Stimulated activated CD4-positive, alpha-beta T cell treated with anti-CD3 and anti-CD28 coated beads, Interleukin-12 subunit alpha, Interleukin-12 subunit beta, amount 100 ng/mL, for 4 hours (primary cell): Measurements from ENCODE around the gene OLFM4.

Experiments used
- DNase-seq: peaks from one replicate; pipeline ENCODE4 v3.0.0-alpha.2; 2020

The OLFM4 gene

DNA sequence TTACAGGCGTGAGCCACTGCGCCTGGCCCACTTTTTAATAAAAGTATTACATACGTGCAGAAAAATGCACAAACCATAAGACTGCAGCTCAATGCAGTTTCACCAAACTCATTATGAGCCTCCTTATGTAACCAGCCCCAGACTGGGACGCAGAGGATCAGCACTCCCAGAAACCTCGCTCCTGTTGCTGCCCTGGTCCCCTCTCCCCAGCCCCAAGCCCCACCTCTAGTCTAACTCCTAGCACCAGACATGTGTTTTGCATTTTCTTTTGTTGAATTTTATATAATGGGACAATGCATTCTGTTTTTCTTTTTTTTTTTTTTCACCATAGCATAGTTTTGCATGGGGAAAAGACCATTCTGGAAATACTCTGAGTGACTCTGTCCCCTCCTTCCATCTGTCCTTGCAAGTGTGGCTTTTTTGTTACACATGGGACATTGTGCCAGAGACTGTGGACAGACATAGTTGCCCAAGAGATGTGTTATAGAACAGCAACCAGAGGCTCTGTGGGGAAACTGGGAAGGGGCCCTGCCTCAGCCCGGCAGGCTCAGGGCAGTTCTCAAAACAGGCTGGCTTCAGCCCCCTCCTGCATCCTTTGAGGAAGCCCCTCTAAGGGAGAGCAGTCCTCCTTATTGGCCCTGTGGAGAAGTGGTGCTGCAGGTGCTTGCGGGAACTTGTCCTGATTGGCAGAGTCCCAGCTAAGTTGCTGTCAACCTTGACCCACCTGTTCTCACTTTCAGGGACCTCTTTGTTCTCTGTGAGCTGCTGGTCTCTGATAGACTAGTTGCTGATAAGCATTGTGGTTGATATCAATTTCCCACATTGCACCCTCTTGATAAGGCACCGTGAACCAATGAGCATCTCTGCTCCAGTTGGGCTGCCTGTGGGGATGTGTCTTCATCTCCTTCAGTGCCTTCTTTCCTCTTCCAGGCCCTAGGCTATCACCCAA, 13.8 kb upstream of the OLFM4 start:
- no peak for DNase-seq

DNA sequence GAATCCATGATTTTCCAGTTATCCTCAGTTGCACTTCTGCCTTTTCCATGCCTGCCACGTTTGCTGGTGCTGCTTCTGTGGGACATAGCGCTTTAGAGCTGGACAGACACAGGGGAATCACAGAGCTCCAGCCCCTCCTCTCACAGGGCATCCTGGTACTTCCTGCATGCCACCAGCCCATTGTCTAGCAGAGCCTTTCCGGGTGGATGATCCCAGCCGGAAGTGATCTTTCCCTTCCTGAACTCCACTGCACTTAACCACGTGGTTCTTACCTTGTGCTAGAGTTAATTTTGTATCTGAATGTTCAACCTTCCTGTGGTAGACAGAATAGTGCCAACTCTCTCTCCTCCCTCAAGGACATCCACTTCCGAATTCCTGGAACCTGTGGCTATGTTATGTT, 12.6 kb upstream of the OLFM4 start:
- no peak for DNase-seq

DNA sequence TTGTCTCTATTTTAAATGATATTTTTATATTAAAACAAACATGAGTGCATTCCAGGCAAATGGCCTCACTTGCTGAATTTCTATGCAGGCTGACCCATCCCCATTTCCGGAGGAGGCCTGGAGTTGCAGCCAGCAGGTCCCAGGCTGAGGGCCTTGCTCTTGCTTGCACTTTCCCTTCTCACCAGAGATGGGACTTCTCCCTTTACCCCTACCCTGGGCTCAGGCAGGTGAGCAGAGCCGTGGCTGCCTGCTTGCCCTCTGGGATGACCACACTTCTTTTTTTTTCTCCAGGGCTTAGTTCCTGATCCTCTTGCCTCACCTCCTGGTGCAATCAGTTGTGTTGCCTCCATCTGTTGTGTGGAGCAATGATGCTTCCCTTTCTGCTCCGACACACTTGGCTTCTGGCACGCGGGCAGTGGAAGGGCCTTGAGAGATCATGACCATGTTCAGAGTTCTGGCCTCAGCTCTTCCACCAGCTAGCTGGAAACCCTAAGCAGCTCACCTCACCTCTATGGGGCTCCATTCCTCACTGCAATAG, 11.1 kb upstream of the OLFM4 start:
- no peak for DNase-seq

GRCh38 chr13:53018690-53019647, 9.6 kb upstream of the OLFM4 start:
- no peak for DNase-seq

DNA sequence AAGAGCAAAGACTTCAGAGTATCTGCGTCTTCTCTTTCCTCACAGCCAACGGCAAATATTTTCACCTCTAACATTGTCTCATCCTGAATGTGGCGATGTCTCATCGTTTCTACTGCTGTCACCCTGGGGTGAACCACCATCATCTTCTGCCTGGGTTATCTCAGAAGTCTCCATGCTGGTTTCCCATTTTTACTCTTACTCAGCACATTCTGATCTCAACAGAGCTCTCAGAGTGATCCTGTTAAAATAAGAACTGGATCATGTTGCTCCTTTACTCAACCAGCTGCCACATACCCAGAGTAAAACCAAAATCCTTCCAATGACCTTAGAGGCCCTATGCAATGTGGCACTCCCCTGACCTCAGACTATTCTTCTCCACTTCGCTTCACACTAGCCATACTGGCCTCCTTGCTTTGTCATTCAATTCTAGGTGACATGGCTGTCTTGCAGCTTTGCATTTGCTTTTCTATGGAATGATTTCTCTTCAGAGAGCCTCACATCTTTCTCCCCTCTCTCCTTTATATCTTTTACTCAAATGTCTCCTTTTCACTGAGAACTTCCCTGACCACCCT, 7.8 kb upstream of the OLFM4 start:
- no peak for DNase-seq

DNA sequence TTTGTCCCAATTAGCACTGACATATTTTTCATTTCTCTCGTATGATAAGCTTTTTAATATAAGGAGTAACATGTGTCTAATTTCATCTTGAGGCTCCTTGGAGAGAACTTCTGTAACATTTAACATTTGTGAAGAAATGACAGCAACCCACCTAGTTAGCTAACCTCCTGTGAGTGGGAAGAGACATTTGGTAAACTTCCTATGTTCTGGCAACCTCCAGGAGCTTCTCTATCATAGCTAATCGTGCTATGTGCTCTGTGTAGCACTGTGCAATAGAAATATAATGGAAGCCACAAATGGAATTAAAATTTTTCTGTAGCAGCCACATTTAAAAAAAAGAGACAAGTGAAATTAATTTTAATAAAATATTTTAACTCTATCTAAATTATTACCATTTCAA, 5.4 kb upstream of the OLFM4 start:
- no peak for DNase-seq

GRCh38 chr13:53028063-53028462, 550 bp upstream of the OLFM4 start:
- DNase-seq: no peak

DNA sequence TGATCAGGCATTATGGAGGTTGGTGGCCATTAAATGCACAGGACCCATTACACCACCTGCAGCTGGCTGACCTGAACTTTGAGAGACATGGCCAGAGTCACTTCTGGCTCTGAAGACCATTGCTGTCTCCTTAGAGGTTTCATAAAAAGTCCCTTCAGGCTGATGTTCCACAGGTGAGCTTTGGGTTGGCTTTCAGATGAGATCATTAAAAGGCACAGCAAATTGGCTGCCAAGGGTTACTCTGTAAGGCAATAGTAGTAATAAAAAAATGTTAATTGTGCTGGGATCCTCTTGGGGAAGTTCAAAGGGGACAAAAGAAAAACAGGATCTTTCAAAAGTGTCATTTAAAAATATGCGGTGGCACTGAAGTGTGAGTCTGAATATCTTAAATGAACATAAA, 4.2 kb downstream of the OLFM4 start:
- no peak for DNase-seq

DNA sequence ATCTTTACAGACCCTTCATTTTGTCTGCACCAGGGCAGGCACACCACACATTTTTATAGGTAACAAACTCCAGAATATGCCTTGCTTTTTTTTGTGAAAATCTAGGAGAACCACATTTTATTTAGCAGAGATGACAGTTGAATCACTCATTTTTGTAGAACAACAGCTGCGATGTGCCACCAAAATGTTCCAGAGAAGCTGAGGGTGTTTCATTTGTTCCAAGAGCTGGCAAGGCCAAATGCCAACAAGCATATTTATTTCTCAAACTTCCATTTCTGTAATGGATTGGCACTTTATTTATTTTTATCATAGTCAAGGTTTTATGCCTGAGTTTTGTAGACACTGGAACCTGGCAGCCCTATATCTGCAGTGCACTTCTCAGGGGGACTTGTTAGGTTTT, 10.4 kb downstream of the OLFM4 start:
- DNase-seq: no peak

GRCh38 chr13:53041968-53042516, 13.4 kb downstream of the OLFM4 start:
- no peak for DNase-seq

- no peak for DNase-seq
Observed at GRCh38 chr13:53042877-53043276, 14.3 kb downstream of the OLFM4 start.

DNA sequence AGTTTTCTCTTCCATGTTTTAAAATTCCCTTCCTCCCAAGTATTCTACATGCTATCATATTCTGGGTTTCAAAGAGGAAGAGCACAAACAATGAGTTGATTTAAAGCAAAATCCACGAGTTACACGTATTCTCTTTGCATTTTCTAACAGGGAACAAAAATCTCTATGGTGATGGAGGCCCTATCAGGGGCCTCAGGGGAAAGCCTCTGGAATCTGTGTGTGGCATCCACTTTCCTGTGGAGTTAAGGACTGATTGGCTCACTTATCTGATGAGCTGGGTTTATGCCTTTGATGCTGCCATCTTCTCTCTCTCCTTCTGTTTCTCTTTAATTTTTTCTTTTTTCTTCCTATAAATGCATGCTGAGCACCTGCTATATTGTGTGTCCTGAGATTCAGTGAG, 14.8 kb downstream of the OLFM4 start:
- no peak for DNase-seq

DNA sequence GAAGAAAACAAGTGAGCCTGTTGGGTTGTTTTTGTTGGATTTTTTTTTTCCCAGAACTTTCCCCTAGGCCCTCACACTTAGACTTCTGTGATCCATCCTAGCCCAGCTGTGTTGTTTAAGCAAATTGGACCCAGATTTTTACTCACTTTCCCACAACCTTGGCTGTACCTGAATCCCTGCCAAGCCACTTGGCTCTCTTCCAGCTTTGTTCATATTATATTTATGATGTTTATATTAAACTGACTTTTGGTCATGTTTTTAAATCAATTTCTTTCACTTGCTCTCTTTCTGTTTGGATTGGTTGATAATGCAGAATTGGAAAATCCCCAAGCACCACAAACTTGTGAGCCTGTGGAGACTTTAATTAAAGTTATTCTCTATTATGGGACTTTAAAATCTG, 16.6 kb downstream of the OLFM4 start:
- no peak for DNase-seq

DNA sequence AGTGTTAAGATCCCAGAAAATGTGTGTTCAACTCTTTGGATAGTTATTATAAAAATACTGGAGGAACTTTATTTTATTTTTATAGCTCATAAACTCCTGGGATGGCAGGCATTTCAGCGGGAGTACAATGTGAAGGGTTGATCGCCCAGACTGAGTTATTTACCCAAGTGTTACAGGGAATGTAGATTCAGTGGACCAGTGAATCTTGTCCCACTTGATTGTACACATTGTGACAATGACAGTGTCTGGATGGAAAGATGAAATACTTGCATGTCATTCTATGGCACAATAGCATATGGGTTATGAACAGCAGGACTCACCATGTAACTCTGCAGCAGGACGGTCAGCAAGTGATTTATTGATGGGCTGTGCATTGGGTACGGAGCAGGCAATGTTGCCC, 20.3 kb downstream of the OLFM4 start:
- DNase-seq: no peak

DNA sequence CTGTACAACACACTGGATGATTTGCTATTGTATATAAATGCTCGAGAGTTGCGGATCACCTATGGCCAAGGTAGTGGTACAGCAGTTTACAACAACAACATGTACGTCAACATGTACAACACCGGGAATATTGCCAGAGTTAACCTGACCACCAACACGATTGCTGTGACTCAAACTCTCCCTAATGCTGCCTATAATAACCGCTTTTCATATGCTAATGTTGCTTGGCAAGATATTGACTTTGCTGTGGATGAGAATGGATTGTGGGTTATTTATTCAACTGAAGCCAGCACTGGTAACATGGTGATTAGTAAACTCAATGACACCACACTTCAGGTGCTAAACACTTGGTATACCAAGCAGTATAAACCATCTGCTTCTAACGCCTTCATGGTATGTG, 21.5 kb downstream of the OLFM4 start:
- DNase-seq: no peak

GRCh38 chr13:53052675-53053074, 24.1 kb downstream of the OLFM4 start:
- DNase-seq: no peak

DNA sequence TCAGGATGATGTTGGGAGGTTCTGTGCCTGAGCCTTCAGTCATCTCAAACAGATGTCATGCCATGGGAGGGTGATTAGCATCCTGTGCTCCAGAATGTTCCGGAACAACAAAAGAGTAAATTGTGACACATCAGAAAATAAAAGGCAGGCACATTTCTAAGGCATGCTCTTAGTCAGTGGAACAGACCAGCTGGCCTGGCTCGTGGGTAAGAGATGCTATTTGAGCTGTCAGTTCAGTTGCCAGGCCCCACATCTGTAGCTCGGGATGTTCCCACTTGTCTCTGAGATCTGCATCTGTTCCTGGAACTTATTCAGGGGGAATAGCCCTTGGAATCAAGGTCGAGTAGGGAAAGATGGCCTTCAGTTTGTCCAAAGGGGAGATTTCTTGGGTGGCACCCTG, 26.0 kb downstream of the OLFM4 start:
- DNase-seq: no peak

DNA sequence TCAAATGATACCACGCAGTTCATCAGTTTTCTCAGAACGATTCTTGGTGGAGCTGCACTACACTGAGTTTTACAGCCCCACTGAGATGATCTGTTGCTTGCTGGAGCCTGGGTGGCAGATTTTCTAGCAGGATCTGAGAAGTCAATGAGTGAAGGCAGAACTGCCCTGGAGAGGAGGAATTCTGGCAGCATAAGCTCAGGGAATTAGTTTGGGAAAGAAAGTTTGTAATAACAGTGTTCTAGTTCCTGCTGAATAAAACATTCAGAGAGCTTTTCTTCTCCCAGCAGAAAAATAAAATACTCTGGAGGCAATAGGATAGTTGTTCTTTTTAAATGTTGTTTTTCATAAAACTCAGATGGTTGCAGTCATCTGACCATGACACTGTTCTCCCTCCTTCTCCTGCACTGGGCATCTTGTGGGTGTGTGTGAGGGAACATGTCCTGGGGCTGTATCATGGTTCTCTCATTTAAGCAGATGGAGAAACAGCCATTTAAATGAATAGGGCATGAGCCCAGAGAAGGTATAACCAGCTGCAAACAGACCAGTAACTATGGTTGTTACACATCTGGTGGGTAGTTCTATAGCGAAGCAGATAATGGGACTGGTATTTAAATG, 29.6 kb downstream of the OLFM4 start:
- DNase-seq: no peak

DNA sequence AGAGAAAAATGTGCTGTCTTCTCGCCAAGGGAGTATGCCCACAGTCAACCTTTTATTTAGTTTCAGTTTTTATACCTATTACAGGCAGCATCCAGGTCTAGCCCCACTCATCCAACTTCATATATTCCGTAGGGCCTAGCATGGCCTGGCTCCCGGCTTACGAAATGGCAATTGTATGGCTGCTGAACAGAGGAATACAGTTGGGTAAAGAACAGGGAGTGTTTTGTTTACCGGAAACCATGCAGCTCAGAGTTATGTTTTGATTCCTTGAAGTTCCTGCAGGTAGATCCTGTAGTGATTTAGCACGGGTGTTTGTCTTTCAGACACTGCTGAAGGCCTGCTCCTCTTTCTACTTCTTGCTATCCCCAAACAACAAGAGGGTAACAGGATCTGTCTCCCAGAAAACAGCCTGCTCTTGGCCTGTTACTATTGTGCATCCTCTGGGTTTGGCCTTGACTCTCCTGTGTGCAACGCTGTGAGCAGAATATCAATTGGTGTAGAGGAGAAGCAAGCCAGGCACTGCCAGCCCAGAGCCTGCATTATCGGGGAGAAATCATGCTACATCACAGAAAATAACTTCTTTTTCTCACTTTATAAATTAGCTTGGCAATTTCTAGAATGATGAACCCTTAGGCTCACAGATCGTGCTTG, 32.4 kb downstream of the OLFM4 start:
- DNase-seq: no peak

- no peak for DNase-seq
Observed at GRCh38 chr13:53064731-53065130, 36.1 kb downstream of the OLFM4 start.

- no peak for DNase-seq
Observed at GRCh38 chr13:53066411-53066810, 37.8 kb downstream of the OLFM4 start.
